Upper lobe of right lung (tissue), 1 donor: Measurements from ENCODE around the gene SMARCAL1. TPM values are rescaled to one million over a fixed set of nuclear protein-coding genes. Genes with fewer than 3 reads are reported as not detected.

ENCODE experiments used
- ATAC-seq: fragments of 200-7000 bp; cut with Tn5 transposase; one replicate; pipeline ENCODE4 v1.9.1; 2020; ENCODE audit warnings: mild to moderate bottlenecking, moderate library complexity
- DNase-seq: peaks from one replicate; pipeline ENCODE4 v3.0.0-alpha.2; 2020
- H3K27ac ChIP-seq: fragments of 200-600 bp; one replicate; pipeline ENCODE4 v1.8.0; 2022
- H3K27me3 ChIP-seq: fragments of 200-600 bp; one replicate; pipeline ENCODE4 v1.8.0; 2022; ENCODE audit warnings: mild to moderate bottlenecking
- H3K36me3 ChIP-seq: fragments of 200-600 bp; one replicate; pipeline ENCODE4 v1.8.0; 2022
- H3K4me1 ChIP-seq: fragments of 200-600 bp; one replicate; pipeline ENCODE4 v1.8.0; 2022
- H3K4me3 ChIP-seq: fragments of 200-600 bp; one replicate; pipeline ENCODE4 v1.8.0; 2022; ENCODE audit warnings: mild to moderate bottlenecking
- H3K9me3 ChIP-seq: fragments of 200-600 bp; one replicate; pipeline ENCODE4 v1.8.0; 2022
- intact Hi-C: fragments of 100-400 bp; cut with DNase I; formaldehyde crosslinking; loops from one replicate; pipeline ENCODE4 v1.11.0; 2022
- total RNA-seq: library from RNA; stranded (reverse); fragmentation: NEBNext Ultra II Directional; extraction: Animal tissue kit (Norgen Biotek cat#: 25700); gene quantifications from one replicate; pipeline ENCODE4 v1.2.1, GENCODE V29; 2021
- TF ChIP-seq, protein P1 (sequence below): fragments of 200-600 bp; IDR thresholded peaks from one replicate; pipeline ENCODE4 v1.8.0; 2022; ENCODE audit warnings: antibody characterized with exemption
- donor health status: DM: no; HTN: yes; CAD: no; lungs with severe emphysema.

SMARCAL1 gene
- total RNA-seq, 1 donor from 2014 or later = 16.7 TPM

DNA sequence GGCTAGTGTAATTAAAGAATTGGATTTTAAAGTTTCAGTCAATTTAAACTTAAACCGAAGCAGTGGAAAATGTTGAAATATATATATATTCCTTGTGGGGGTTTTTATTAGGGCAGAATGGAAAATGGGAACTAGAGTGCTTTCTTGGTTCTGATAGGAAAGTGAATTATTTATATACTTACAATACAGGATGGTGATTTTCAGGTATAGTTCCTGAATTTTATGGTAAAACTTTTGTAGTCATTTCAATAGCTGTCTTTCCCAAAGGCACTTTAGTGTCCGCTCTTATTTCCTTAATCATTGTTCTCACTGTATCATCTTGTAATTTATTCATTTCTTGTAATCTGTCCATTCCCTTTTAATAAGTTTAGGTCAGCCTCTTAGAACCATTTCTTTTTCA, 88.3 kb downstream of the SMARCAL1 start:
- Histone ChIP-seq H3K27ac (no peak overlapping the region), H3K4me3 (no peak overlapping the region), H3K36me3 (peaks cover 57% of the 10 kb centered on the region), H3K9me3 (no peaks in the 10 kb centered on the region), H3K27me3 (no peaks in the 10 kb centered on the region), H3K4me1 (peaks cover 15% of the 10 kb centered on the region)
- DNase-seq (no peak), ATAC-seq (no peak)
- TF ChIP-seq, protein P1, sequence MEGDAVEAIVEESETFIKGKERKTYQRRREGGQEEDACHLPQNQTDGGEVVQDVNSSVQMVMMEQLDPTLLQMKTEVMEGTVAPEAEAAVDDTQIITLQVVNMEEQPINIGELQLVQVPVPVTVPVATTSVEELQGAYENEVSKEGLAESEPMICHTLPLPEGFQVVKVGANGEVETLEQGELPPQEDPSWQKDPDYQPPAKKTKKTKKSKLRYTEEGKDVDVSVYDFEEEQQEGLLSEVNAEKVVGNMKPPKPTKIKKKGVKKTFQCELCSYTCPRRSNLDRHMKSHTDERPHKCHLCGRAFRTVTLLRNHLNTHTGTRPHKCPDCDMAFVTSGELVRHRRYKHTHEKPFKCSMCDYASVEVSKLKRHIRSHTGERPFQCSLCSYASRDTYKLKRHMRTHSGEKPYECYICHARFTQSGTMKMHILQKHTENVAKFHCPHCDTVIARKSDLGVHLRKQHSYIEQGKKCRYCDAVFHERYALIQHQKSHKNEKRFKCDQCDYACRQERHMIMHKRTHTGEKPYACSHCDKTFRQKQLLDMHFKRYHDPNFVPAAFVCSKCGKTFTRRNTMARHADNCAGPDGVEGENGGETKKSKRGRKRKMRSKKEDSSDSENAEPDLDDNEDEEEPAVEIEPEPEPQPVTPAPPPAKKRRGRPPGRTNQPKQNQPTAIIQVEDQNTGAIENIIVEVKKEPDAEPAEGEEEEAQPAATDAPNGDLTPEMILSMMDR = no peak
- intact Hi-C loops = no loop called here

DNA sequence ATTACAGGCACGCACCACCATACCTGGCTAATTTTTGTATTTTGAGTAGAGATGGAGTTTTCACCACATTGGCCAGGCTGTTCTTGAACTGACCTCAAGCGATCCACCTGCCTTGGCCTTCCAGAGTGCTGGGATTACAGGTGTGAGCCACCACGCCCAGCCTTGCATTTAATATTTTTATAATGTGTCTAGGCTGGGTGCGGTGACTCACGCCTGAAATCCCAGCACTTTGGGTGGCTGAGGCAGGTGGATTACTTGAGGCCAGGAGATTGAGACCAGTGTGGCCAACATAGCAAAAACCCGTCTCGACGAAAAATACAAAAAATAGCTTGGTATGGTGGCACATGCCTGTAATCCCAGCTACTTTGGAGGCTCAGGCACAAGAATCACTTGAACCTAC, 89.6 kb downstream of the SMARCAL1 start:
- TF ChIP-seq, protein P1 = no peak
- Histone ChIP-seq H3K4me1 (peaks cover 15% of the 10 kb centered on the region), H3K27me3 (no peaks in the 10 kb centered on the region), H3K36me3 (peaks cover 63% of the 10 kb centered on the region), H3K27ac (no peak overlapping the region), H3K9me3 (no peaks in the 10 kb centered on the region), H3K4me3 (no peak overlapping the region)
- ATAC-seq (no peak), DNase-seq (no peak)
- intact Hi-C loops = no loop called here

DNA sequence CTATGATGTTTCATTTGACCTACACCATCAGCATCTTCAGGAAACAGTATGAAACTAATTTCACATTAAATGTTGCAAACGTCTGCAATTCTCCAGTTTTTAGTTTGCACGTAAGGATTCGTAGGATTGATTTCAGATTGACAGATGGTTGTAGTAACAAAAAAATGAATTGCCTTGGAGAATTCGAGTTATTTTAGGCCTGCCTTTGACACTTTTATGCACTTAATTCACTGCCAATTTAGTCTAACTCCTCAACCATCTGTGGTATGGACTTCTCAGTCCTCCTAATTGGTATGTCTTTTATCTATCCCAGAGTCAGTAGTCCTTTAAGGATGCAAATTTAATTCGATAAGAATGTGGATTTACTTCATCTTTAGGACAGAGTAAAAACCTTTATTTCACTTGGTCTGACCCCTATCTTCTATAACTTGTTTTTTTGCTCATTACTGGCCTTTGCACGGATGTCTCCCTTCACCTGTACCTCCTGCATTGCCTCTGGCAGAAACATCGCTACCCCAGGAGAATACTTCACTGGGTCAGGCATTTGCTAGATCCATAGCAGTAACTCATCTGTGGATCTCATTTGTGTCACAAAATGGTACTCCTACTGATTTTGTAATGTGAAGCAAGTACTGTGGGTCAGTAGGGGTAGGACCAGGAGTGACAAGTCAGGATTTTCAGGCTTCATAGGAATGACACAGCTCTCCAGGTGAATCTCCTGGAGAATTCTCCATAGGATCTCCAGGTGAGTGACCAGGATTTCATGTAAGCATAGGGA, 90.3 kb downstream of the SMARCAL1 start:
- DNase-seq (no peak), ATAC-seq (no peak)
- TF ChIP-seq, protein P1 = no peak
- no peak overlapping the region for H3K4me3 ChIP-seq
- H3K4me1 ChIP-seq = peaks cover 15% of the 10 kb centered on the region
- no peaks in the 10 kb centered on the region for H3K27me3 ChIP-seq
- H3K27ac ChIP-seq = no peak overlapping the region
- H3K9me3 ChIP-seq = no peaks in the 10 kb centered on the region
- H3K36me3 ChIP-seq = peaks cover 65% of the 10 kb centered on the region
- intact Hi-C loops = no loop called here

DNA sequence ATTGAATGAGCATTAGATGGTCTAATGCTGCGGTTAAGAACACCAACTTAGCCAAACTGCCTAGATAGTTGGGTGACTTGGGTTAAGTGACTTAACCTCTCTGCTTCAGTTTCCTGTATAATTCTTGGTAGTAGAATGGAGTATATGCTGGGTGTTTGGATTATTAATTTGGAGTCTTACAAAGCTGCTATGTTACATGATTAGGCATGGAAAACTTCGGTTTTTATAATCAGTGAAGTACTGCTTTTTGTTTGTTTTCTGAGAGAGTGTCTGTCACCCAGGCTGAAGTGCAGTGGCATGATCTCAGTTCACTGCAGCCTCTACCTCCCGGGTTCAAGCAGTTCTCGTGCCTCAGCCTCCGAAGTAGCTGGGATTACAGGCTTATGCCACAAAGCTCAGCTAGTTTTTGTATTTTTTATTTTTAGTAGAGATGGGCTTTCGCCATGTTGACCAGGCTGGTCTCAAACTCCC, 90.9 kb downstream of the SMARCAL1 start:
- intact Hi-C loops = no loop called here
- TF ChIP-seq, protein P1 = no peak
- ATAC-seq = no peak

DNA sequence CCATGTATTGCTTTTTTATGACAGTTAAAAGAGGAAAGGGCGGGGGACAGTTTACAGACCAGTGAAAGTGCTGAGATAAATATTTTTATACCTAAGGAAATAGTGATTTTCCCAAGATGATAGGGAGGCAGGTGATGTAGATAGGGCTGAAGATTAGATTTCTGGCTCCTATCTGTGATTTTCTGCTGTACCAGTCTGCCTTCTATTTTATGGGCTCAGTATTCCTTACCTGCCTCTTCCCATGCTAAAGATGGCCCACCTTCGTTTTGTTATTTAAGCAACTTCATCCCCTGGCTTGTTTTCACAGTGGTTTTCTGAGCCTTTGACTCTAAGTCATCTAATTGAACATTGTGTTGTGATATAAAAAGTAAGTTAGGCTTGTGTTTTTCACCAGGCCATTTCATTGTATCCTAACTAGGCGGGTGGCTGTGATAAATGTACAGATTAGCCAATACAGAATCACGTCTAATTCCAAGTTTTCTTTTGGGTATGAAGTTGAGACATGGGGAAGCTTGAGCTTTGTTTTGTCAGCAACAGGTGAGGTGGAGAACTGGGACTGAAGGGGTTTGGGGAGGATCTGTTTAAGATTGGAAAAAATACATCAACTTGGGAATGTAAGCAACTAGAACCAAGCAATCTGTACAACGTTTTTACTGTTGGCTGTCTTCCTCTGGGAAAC, 91.6 kb downstream of the SMARCAL1 start:
- TF ChIP-seq, protein P1 = no peak
- Histone ChIP-seq H3K4me3 (no peak overlapping the region), H3K27ac (no peak overlapping the region), H3K9me3 (no peaks in the 10 kb centered on the region), H3K27me3 (no peaks in the 10 kb centered on the region), H3K36me3 (peaks cover 65% of the 10 kb centered on the region), H3K4me1 (peaks cover 15% of the 10 kb centered on the region)
- DNase-seq (no peak), ATAC-seq (no peak)
- intact Hi-C loops = no loop called here

More for the DNA sequence above, 90.9 kb downstream of the SMARCAL1 start:
- peaks cover 15% of the 10 kb centered on the region for H3K4me1 ChIP-seq
- H3K27ac ChIP-seq = no peak overlapping the region
- DNase-seq = no peak
- no peak overlapping the region for H3K4me3 ChIP-seq
- H3K36me3 ChIP-seq = peaks cover 65% of the 10 kb centered on the region
- no peaks in the 10 kb centered on the region for H3K9me3 ChIP-seq
- no peaks in the 10 kb centered on the region for H3K27me3 ChIP-seq
